WTC11 (cell line): ENCODE data around the gene SND1. TPM values are rescaled to one million over a fixed set of nuclear protein-coding genes. Genes with fewer than 3 reads are reported as not detected.

Source experiments
- ATAC-seq: fragments of 200-7000 bp; cut with Tn5 transposase; 2 replicates; pipeline ENCODE4 v1.10.0; 2021; ENCODE audit warnings: mild to moderate bottlenecking, moderate library complexity
- CTCF ChIA-PET: fragments of 300-600 bp; sonication (Branson Sonifier 250); formaldehyde crosslinking; loops from one replicate; lab custom pipeline; 2021; ENCODE audit warnings: antibody characterized with exemption; lab: Charles Lee
- POLR2A ChIA-PET: fragments of 350-600 bp; sonication (Branson Sonifier 250); formaldehyde crosslinking; loops from one replicate; lab custom pipeline; 2021; ENCODE audit warnings: antibody characterized with exemption; lab: Charles Lee
- DNase-seq: peaks from one replicate; pipeline ENCODE4 v3.0.0; 2021; ENCODE audit warnings: low spot score
- H3K27ac Mint-ChIP-seq: 2 replicates; pipeline ENCODE4 v1.8.0; 2021; ENCODE audit warnings: mixed read lengths
- H3K27me3 Mint-ChIP-seq: 2 replicates; pipeline ENCODE4 v1.8.0; 2021; ENCODE audit warnings: low read depth, mild to moderate bottlenecking, moderate library complexity, mixed read lengths
- H3K36me3 Mint-ChIP-seq: 2 replicates; pipeline ENCODE4 v1.8.0; 2021; ENCODE audit warnings: mixed read lengths
- H3K4me1 Mint-ChIP-seq: 2 replicates; pipeline ENCODE4 v1.8.0; 2022; ENCODE audit warnings: mixed read lengths
- H3K4me3 Mint-ChIP-seq: 2 replicates; pipeline ENCODE4 v1.8.0; 2021; ENCODE audit warnings: mild to moderate bottlenecking, moderate library complexity, mixed read lengths
- H3K9me3 Mint-ChIP-seq: 2 replicates; pipeline ENCODE4 v1.8.0; 2021; ENCODE audit warnings: mixed read lengths
- ATF6 ChIP-seq: sonication (generic); formaldehyde crosslinking; IDR thresholded peaks from 2 replicates; pipeline ENCODE4 v1.8.1; 2023; ENCODE audit warnings: mild to moderate bottlenecking, missing genetic modification reagents
- CBFB ChIP-seq: sonication (generic); formaldehyde crosslinking; IDR thresholded peaks from 2 replicates; pipeline ENCODE4 v1.8.1; 2022; ENCODE audit warnings: mild to moderate bottlenecking, low read depth, missing genetic modification reagents
- EMX1 ChIP-seq: fragments of 250-450 bp; sonication (Bioruptor Pico); IDR thresholded peaks from 2 replicates; pipeline ENCODE4 v1.8.0; 2021; ENCODE audit warnings: mild to moderate bottlenecking
- ESRRA ChIP-seq: sonication (generic); formaldehyde crosslinking; IDR thresholded peaks from 2 replicates; pipeline ENCODE4 v1.8.1; 2022; ENCODE audit warnings: mild to moderate bottlenecking, missing genetic modification reagents, borderline replicate concordance
- FOXJ3 ChIP-seq: sonication (generic); formaldehyde crosslinking; IDR thresholded peaks from 2 replicates; pipeline ENCODE4 v1.9.0; 2021; ENCODE audit warnings: missing genetic modification reagents, mild to moderate bottlenecking, borderline replicate concordance
- FOXK1 ChIP-seq: sonication (generic); formaldehyde crosslinking; IDR thresholded peaks from 2 replicates; pipeline ENCODE4 v1.8.0; 2022; ENCODE audit warnings: mild to moderate bottlenecking, moderate library complexity, missing genetic modification reagents
- JAZF1 ChIP-seq: fragments of 250-450 bp; sonication (Bioruptor Pico); IDR thresholded peaks from 2 replicates; pipeline ENCODE4 v1.9.0; 2021; ENCODE audit warnings: moderate library complexity, mild to moderate bottlenecking, inconsistent platforms
- KAT7 ChIP-seq: sonication (generic); formaldehyde crosslinking; IDR thresholded peaks from 2 replicates; pipeline ENCODE4 v1.8.1; 2023; ENCODE audit warnings: missing genetic modification reagents, mild to moderate bottlenecking, borderline replicate concordance
- PREB ChIP-seq: sonication (generic); formaldehyde crosslinking; IDR thresholded peaks from 2 replicates; pipeline ENCODE4 v1.8.1; 2022; ENCODE audit warnings: mild to moderate bottlenecking, missing genetic modification reagents, moderate library complexity, borderline replicate concordance
- RELA ChIP-seq: sonication (generic); formaldehyde crosslinking; IDR thresholded peaks from 2 replicates; pipeline ENCODE4 v1.8.1; 2022; ENCODE audit warnings: missing genetic modification reagents, mild to moderate bottlenecking, borderline replicate concordance
- SMAD4 ChIP-seq: sonication (generic); formaldehyde crosslinking; IDR thresholded peaks from 2 replicates; pipeline ENCODE4 v1.8.0; 2022; ENCODE audit warnings: mild to moderate bottlenecking, missing genetic modification reagents
- ZNF396 ChIP-seq: fragments of 250-450 bp; sonication (Bioruptor Pico); IDR thresholded peaks from 2 replicates; pipeline ENCODE4 v1.8.0; 2021; ENCODE audit warnings: mild to moderate bottlenecking, moderate library complexity, borderline replicate concordance
- ZNF416 ChIP-seq: fragments of 250-450 bp; sonication (Bioruptor Pico); IDR thresholded peaks from 2 replicates; pipeline ENCODE4 v1.9.0; 2021; ENCODE audit warnings: mild to moderate bottlenecking, inconsistent platforms
- ZNF423 ChIP-seq: fragments of 250-450 bp; sonication (Bioruptor Pico); IDR thresholded peaks from 2 replicates; pipeline ENCODE4 v2.1.2; 2022; ENCODE audit warnings: mild to moderate bottlenecking, moderate library complexity
- ZNF512 ChIP-seq: sonication (generic); formaldehyde crosslinking; IDR thresholded peaks from 2 replicates; pipeline ENCODE4 v1.8.1; 2022; ENCODE audit warnings: missing genetic modification reagents, borderline replicate concordance
- ZNF532 ChIP-seq: fragments of 250-450 bp; sonication (Bioruptor Pico); IDR thresholded peaks from 2 replicates; pipeline ENCODE4 v1.9.0; 2021; ENCODE audit warnings: mild to moderate bottlenecking, borderline replicate concordance
- ZNF671 ChIP-seq: fragments of 250-450 bp; sonication (Bioruptor Pico); IDR thresholded peaks from 2 replicates; pipeline ENCODE4 v1.8.0; 2021; ENCODE audit warnings: mild to moderate bottlenecking
- total RNA-seq: library from RNA; stranded (reverse); gene quantifications from 3 replicates; pipeline ENCODE4 v1.2.3, GENCODE V29; 2021

The SND1 gene
- total RNA-seq, 1 experiment from 2014 or later = 261 TPM

GRCh38 chr7:128092221-128092620, 440.2 kb downstream of the SND1 start:
- no peaks in the 10 kb centered on the region for H3K9me3 Mint-ChIP-seq
- H3K36me3 Mint-ChIP-seq = peaks cover 23% of the 10 kb centered on the region
- DNase-seq = no peak
- H3K4me1 Mint-ChIP-seq = no peaks in the 10 kb centered on the region
- no peak overlapping the region for H3K27ac Mint-ChIP-seq
- TF ChIP-seq ZNF396 (CRISPR knock-in tag) (no peak), JAZF1 (CRISPR knock-in tag) (no peak)
- H3K27me3 Mint-ChIP-seq = no peaks in the 10 kb centered on the region
- ChIA-PET POLR2A (no interaction called here), CTCF (interaction anchor here (1.1 kb wide), 1 partner anchor 117 kb away, joined by 4 read pairs; no protein-coding TSS in a partner anchor)
- no peak for ATAC-seq
- no peak overlapping the region for H3K4me3 Mint-ChIP-seq

GRCh38 chr7:128093614-128094570, 441.9 kb downstream of the SND1 start:
- CTCF ChIA-PET = no interaction called here
- ATAC-seq = no peak
- TF ChIP-seq KAT7 (CRISPR knock-in tag) (no peak), FOXK1 (CRISPR knock-in tag) (no peak), ZNF423 (CRISPR knock-in tag) (no peak), ATF6 (CRISPR knock-in tag) (no peak), PREB (CRISPR knock-in tag) (no peak), ZNF671 (no peak), RELA (CRISPR knock-in tag) (no peak), ZNF532 (no peak), FOXJ3 (CRISPR knock-in tag) (no peak), CBFB (CRISPR knock-in tag) (no peak), ESRRA (CRISPR knock-in tag) (no peak), ZNF512 (CRISPR knock-in tag) (no peak), ZNF416 (CRISPR knock-in tag) (no peak), JAZF1 (CRISPR knock-in tag) (no peak), EMX1 (no peak), SMAD4 (CRISPR knock-in tag) (no peak)
- TF ChIP-seq, all 79 proteins: peak for 0
- H3K4me3 Mint-ChIP-seq = no peak overlapping the region
- H3K27ac Mint-ChIP-seq = no peak overlapping the region
- no peaks in the 10 kb centered on the region for H3K4me1 Mint-ChIP-seq
- H3K9me3 Mint-ChIP-seq = no peaks in the 10 kb centered on the region
- no peak for DNase-seq
- POLR2A ChIA-PET = no interaction called here
- no peaks in the 10 kb centered on the region for H3K27me3 Mint-ChIP-seq
- peaks cover 23% of the 10 kb centered on the region for H3K36me3 Mint-ChIP-seq
